ENCODE measurements around the gene CTIF.

CTIF gene

DNA sequence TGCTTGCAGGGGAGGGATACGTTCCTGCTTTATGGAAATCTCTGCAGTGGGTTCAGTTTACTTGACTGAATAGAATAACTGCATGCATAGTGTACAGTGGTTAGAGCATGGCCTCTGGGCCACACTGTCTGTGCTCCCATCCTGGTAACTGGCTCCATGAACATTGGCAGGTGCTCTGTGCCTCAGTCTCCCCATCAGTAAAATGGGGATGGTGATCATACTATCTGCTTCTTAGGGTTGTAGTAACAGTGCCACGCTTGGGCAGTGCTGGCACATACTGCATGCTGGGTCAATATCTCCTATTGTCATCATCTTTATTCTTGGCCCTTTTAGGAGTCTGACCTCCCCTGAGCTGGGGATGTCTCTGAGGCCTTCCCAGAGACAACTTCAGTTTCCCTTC, 117.3 kb downstream of the CTIF start:
- no peak overlapping the region for H2AFZ ChIP-seq (ENCODE audit: low read depth, low read length)
- H3K9me3 ChIP-seq (ENCODE audit: insufficient read depth, low read length): no peaks in the 10 kb centered on the region
- H3K9ac ChIP-seq (ENCODE audit: low read length): no peak overlapping the region
- H3K36me3 ChIP-seq (replicated peaks; ENCODE audit: low read depth, low read length): no peaks in the 10 kb centered on the region
- TF ChIP-seq, protein P1, sequence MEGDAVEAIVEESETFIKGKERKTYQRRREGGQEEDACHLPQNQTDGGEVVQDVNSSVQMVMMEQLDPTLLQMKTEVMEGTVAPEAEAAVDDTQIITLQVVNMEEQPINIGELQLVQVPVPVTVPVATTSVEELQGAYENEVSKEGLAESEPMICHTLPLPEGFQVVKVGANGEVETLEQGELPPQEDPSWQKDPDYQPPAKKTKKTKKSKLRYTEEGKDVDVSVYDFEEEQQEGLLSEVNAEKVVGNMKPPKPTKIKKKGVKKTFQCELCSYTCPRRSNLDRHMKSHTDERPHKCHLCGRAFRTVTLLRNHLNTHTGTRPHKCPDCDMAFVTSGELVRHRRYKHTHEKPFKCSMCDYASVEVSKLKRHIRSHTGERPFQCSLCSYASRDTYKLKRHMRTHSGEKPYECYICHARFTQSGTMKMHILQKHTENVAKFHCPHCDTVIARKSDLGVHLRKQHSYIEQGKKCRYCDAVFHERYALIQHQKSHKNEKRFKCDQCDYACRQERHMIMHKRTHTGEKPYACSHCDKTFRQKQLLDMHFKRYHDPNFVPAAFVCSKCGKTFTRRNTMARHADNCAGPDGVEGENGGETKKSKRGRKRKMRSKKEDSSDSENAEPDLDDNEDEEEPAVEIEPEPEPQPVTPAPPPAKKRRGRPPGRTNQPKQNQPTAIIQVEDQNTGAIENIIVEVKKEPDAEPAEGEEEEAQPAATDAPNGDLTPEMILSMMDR (IDR thresholded peaks at IDR 0.05; ENCODE audit: low read depth, low read length): no peak
- no peak for TF ChIP-seq EZH2phosphoT487 (IDR thresholded peaks at IDR 0.05; ENCODE audit: low read depth)
- H4K20me1 ChIP-seq (ENCODE audit: insufficient read depth, low read length): peaks cover 10% of the 10 kb centered on the region; the same call in 1 of the 2 replicates
- H3K79me2 ChIP-seq (ENCODE audit: low read length): no peaks in the 10 kb centered on the region
- no peak overlapping the region for H3K4me2 ChIP-seq (ENCODE audit: low read length)
- H3K4me1 ChIP-seq (ENCODE audit: low read length): no peaks in the 10 kb centered on the region
- H3K4me3 ChIP-seq (ENCODE audit: low read length): no peak overlapping the region
- H3K27me3 ChIP-seq (ENCODE audit: low read depth, low read length): no peaks in the 10 kb centered on the region
- H3K27ac ChIP-seq (ENCODE audit: low read length): no peak overlapping the region

DNA sequence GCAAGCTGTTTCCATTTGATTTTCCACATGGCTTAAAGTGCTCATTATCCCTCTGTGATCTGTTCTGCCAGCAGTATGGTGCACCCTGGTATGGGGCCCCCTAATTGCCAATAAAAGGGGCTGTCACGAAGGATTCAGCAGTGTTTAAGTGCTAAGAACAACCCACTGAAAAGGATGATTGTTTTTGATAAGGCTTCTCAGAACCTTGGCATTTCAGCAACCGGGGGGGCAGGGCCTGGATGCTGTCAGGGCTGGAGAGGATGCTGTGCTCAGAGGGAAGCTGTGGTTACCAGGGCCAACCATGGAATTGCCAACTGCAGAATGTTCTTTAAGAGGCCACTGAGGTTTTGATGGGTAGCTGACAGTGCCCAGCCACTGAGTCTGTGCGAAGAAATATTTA, 117.8 kb downstream of the CTIF start:
- H3K79me2 ChIP-seq (ENCODE audit: low read length): no peaks in the 10 kb centered on the region
- no peak overlapping the region for H2AFZ ChIP-seq (ENCODE audit: low read depth, low read length)
- no peak overlapping the region for H3K4me3 ChIP-seq (ENCODE audit: low read length)
- H3K4me2 ChIP-seq (ENCODE audit: low read length): no peak overlapping the region
- no peaks in the 10 kb centered on the region for H3K4me1 ChIP-seq (ENCODE audit: low read length)
- H3K36me3 ChIP-seq (replicated peaks; ENCODE audit: low read depth, low read length): no peaks in the 10 kb centered on the region
- no peak overlapping the region for H3K9ac ChIP-seq (ENCODE audit: low read length)
- no peak overlapping the region for H3K27ac ChIP-seq (ENCODE audit: low read length)
- TF ChIP-seq EZH2phosphoT487 (IDR thresholded peaks at IDR 0.05; ENCODE audit: low read depth): no peak
- TF ChIP-seq, protein P1 (IDR thresholded peaks at IDR 0.05; ENCODE audit: low read depth, low read length): no peak
- no peaks in the 10 kb centered on the region for H3K9me3 ChIP-seq (ENCODE audit: insufficient read depth, low read length)
- peaks cover 10% of the 10 kb centered on the region; the same call in 1 of the 2 replicates for H4K20me1 ChIP-seq (ENCODE audit: insufficient read depth, low read length)
- H3K27me3 ChIP-seq (ENCODE audit: low read depth, low read length): no peaks in the 10 kb centered on the region

- TF ChIP-seq, protein P1 (IDR thresholded peaks at IDR 0.05; ENCODE audit: low read depth, low read length): no peak
- no peak for TF ChIP-seq EZH2phosphoT487 (IDR thresholded peaks at IDR 0.05; ENCODE audit: low read depth)
- H3K36me3 ChIP-seq (replicated peaks; ENCODE audit: low read depth, low read length): no peaks in the 10 kb centered on the region
- H3K79me2 ChIP-seq (ENCODE audit: low read length): no peaks in the 10 kb centered on the region
- no peak overlapping the region for H3K4me2 ChIP-seq (ENCODE audit: low read length)
- no peak overlapping the region for H2AFZ ChIP-seq (ENCODE audit: low read depth, low read length)
- H3K27me3 ChIP-seq (ENCODE audit: low read depth, low read length): no peaks in the 10 kb centered on the region
- H3K9ac ChIP-seq (ENCODE audit: low read length): no peak overlapping the region
- H3K27ac ChIP-seq (ENCODE audit: low read length): no peak overlapping the region
- H4K20me1 ChIP-seq (ENCODE audit: insufficient read depth, low read length): peaks cover 14% of the 10 kb centered on the region; the same call in 1 of the 2 replicates
- H3K4me3 ChIP-seq (ENCODE audit: low read length): no peak overlapping the region
- no peaks in the 10 kb centered on the region for H3K4me1 ChIP-seq (ENCODE audit: low read length)
- H3K9me3 ChIP-seq (ENCODE audit: insufficient read depth, low read length): no peaks in the 10 kb centered on the region
Observed at GRCh38 chr18:48657447-48658120, 118.8 kb downstream of the CTIF start.

- TF ChIP-seq EZH2phosphoT487 (IDR thresholded peaks at IDR 0.05; ENCODE audit: low read depth): no peak
- TF ChIP-seq, protein P1 (IDR thresholded peaks at IDR 0.05; ENCODE audit: low read depth, low read length): no peak
Observed at GRCh38 chr18:48658721-48659120, 119.9 kb downstream of the CTIF start.

More at GRCh38 chr18:48658721-48659120, 119.9 kb downstream of the CTIF start:
- peaks cover 24% of the 10 kb centered on the region for H4K20me1 ChIP-seq (ENCODE audit: insufficient read depth, low read length)
- H3K9me3 ChIP-seq (ENCODE audit: insufficient read depth, low read length): no peaks in the 10 kb centered on the region
- no peaks in the 10 kb centered on the region for H3K79me2 ChIP-seq (ENCODE audit: low read length)
- no peaks in the 10 kb centered on the region for H3K36me3 ChIP-seq (replicated peaks; ENCODE audit: low read depth, low read length)
- H3K27me3 ChIP-seq (ENCODE audit: low read depth, low read length): no peaks in the 10 kb centered on the region
- no peak overlapping the region for H3K4me3 ChIP-seq (ENCODE audit: low read length)
- H3K4me2 ChIP-seq (ENCODE audit: low read length): no peak overlapping the region
- H2AFZ ChIP-seq (ENCODE audit: low read depth, low read length): no peak overlapping the region
- H3K9ac ChIP-seq (ENCODE audit: low read length): no peak overlapping the region
- H3K4me1 ChIP-seq (ENCODE audit: low read length): no peaks in the 10 kb centered on the region
- no peak overlapping the region for H3K27ac ChIP-seq (ENCODE audit: low read length)
